Measurements from ENCODE around the gene SCRN1.

SCRN1 gene

DNA sequence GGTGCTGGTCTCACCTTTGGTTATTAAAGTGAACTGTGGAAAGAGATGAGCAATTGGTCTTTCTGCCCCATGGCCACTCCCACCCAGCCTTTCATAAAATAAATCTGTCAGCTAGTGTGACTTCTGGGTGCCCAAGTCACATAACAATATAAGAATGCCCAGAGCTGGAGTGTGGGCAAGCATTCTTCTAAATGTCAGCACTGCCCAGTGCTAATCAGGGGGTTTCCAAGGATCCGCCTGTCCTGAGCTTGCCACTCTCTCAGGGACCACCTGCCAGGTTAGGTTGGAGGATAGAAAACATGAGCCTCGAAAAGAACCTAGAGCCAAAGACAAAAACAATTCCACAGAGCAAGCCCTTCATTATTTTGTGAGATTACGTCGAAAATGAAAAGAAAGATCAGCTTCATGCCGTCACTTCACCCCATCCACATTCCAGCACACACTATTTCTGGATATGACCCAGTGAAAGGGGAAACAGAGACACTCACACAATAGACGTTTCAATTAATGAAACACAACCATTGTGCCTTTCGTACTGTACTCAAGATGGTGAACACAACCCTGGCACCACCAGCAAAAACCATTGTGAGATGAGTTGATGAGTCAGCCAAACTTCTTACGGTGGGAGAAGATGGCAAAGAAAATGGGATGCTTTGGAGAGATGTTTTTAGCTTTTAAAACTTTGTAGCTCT lies 30.8 kb downstream of the SCRN1 start:
- Histone ChIP-seq H3K4me3 (ENCODE audit: low read length) (no peak overlapping the region), H3K27me3 (ENCODE audit: control insufficient read depth, insufficient read depth, low read length) (no peaks in the 10 kb centered on the region), H3K4me1 (ENCODE audit: control insufficient read depth, insufficient read depth, low read length) (no peaks in the 10 kb centered on the region)

DNA sequence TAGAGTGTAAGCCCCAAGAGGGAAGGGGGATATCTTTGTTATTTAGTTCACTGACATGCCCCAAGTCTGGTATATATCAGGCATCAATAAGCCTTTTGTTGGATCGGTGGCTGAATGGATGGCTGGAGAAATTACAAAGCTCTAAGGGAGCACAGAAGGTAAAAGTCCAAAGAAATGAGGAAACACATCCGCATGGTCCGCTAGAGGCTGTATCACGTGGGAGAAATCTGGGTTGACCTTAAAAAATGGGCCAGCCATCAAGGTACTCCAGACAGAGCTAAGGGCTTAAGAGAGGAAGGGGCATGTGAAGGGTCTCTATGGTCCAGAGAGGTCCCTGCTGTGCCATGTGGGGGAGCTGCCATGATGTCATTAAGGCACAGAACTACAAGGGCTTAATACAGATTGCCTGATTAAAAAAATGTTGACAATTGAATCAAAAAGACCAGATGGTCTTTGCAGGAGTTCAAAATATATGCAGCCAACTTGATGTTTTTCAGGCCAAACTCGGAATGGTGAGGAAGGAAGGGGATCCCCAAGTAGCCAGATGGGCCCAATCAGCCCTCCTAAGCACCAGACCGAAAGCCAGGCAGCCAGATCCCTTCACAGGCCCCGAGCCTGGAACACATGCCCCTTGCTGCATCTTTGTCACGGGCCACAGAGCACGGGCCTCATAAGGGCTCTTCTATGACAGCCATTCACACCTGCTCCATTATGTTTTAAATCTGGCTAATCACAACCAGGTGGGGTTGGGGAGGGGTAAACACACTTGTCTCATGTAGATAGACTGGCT lies 31.9 kb downstream of the SCRN1 start:
- H3K9ac ChIP-seq (ENCODE audit: low read length): no peak overlapping the region
- H3K27me3 ChIP-seq (ENCODE audit: control insufficient read depth, insufficient read depth, low read length): no peaks in the 10 kb centered on the region
- H3K9me3 ChIP-seq (ENCODE audit: control insufficient read depth, low read length): no peaks in the 10 kb centered on the region
- no peaks in the 10 kb centered on the region for H3K36me3 ChIP-seq (ENCODE audit: control insufficient read depth, insufficient read depth, low read length)
- H3K4me3 ChIP-seq (ENCODE audit: low read length): no peak overlapping the region
- no peaks in the 10 kb centered on the region for H3K4me1 ChIP-seq (ENCODE audit: control insufficient read depth, insufficient read depth, low read length)

More for the DNA sequence above, 30.8 kb downstream of the SCRN1 start:
- Histone ChIP-seq H3K9me3 (ENCODE audit: control insufficient read depth, low read length) (no peaks in the 10 kb centered on the region), H3K9ac (ENCODE audit: low read length) (no peak overlapping the region), H3K36me3 (ENCODE audit: control insufficient read depth, insufficient read depth, low read length) (no peaks in the 10 kb centered on the region)

DNA sequence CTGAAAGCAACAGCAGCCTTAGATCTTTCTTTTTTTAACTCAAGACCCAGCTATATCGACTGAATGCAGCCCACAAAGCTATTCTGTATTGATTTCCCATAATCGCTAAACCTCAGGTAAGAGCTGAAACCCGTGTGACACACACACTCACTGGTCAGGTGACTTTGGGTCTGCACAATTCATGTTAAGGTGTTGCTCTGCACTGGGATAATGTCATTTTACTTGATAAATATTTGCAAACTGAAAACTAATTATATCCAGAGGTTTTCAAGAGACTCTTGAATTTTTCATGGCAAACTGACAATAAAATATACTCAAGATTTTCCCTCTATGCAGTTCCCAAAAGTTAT lies 33.1 kb downstream of the SCRN1 start:
- Histone ChIP-seq H3K4me3 (ENCODE audit: low read length) (no peak overlapping the region), H3K9me3 (ENCODE audit: control insufficient read depth, low read length) (no peaks in the 10 kb centered on the region), H3K9ac (ENCODE audit: low read length) (no peak overlapping the region), H3K27me3 (ENCODE audit: control insufficient read depth, insufficient read depth, low read length) (no peaks in the 10 kb centered on the region), H3K4me1 (ENCODE audit: control insufficient read depth, insufficient read depth, low read length) (no peaks in the 10 kb centered on the region), H3K36me3 (ENCODE audit: control insufficient read depth, insufficient read depth, low read length) (no peaks in the 10 kb centered on the region)

DNA sequence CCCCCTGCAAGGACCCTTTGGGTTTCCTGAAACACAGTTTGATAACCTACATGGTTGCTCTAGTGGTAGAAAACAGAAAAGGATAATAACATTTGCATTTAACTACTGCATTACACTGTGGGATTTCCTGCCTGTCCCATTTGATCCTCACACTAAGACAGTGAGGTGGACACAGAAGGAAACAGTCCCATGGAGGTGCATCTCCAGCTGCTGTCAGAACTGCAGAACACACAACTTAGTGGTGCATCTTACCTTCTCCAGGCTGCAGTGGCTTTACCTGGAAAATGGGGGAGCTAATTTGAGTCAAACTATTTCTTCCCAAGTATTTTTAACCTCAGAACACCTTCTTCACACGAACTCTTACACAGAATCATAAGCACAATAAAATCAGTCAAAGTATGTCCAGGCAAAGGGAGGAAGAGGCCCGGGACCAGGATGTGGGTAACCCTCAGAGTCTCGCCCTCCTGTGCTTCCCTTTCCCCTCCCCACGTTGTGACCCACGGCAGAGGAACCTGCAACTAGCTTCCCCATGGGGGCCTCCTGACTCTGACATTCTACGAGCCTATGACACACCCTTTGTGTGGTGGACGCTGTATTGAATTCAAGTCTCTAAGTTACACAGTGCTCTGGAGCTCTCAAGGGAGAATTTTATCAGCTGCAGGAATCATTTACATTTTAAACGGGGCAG lies 33.7 kb downstream of the SCRN1 start:
- no peaks in the 10 kb centered on the region for H3K9me3 ChIP-seq (ENCODE audit: control insufficient read depth, low read length)
- no peaks in the 10 kb centered on the region for H3K27me3 ChIP-seq (ENCODE audit: control insufficient read depth, insufficient read depth, low read length)
- no peaks in the 10 kb centered on the region for H3K4me1 ChIP-seq (ENCODE audit: control insufficient read depth, insufficient read depth, low read length)
- no peaks in the 10 kb centered on the region for H3K36me3 ChIP-seq (ENCODE audit: control insufficient read depth, insufficient read depth, low read length)
- H3K9ac ChIP-seq (ENCODE audit: low read length): no peak overlapping the region
- no peak overlapping the region for H3K4me3 ChIP-seq (ENCODE audit: low read length)

DNA sequence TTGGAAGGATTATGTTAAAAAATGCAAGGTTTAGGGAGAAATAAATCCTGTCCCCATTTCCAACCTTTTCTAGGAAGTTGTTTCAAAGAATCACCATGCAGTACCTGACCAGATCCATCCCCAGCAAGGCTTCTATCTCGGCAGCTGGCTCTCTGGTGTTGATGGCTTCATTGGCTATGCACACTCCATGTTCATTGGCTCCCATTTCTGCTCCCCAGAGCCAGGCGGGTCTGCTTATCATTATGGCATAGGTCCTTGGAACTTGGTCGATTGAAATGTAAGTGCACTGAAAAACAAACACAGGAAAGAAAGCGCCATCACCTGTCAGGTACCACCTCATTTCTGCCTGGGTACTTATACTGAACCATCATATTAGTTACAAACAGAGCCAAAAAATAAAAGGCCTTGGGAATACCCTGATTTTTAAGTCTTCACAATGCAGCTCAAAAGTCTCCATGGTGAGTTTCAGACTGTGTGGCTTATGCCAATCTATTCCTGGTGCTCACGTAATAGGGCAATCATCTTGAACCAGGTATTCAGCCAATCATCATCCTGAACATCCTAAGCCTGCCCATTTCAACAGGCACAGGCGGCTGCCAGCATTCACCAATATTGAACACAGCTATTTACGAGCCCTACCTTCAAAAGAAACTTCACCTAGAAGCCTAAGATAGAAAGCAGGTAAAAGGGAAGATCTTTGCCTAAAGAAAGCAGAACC lies 34.4 kb downstream of the SCRN1 start:
- no peak overlapping the region for H3K9ac ChIP-seq (ENCODE audit: low read length)
- H3K4me3 ChIP-seq (ENCODE audit: low read length): no peak overlapping the region
- no peaks in the 10 kb centered on the region for H3K9me3 ChIP-seq (ENCODE audit: control insufficient read depth, low read length)
- H3K36me3 ChIP-seq (ENCODE audit: control insufficient read depth, insufficient read depth, low read length): peaks cover 5% of the 10 kb centered on the region
- no peaks in the 10 kb centered on the region for H3K27me3 ChIP-seq (ENCODE audit: control insufficient read depth, insufficient read depth, low read length)
- no peaks in the 10 kb centered on the region for H3K4me1 ChIP-seq (ENCODE audit: control insufficient read depth, insufficient read depth, low read length)

DNA sequence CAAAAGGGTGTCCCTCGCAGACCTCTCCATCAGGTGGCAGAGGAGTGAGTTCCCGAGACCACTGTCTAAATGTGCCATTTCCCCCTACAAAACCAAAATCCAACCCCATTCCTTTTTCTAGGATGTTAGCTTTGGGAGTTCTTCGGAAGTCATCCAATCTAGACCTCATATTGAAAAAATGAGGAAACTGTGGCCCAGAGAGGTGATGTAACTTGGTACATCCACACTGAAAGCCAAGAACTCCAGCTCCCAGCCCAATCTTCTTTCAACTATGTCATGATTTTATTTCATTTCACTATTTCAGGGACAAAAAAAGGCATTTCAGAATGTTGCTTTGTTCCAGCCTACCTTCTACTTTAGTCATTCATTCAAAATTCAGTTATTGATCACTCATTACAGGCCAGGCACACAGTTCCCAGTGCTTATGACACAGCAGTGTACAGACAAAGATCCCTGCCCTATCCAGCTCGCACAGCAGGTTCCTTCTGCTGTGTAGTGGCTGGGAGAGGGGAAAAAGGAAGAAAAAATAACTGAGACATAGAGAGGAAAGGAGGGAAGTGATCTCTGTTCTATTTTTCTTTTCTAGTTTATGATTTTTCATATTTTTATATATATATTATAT lies 35.8 kb downstream of the SCRN1 start:
- H3K36me3 ChIP-seq (ENCODE audit: control insufficient read depth, insufficient read depth, low read length): peaks cover 5% of the 10 kb centered on the region
- no peaks in the 10 kb centered on the region for H3K9me3 ChIP-seq (ENCODE audit: control insufficient read depth, low read length)
- no peak overlapping the region for H3K9ac ChIP-seq (ENCODE audit: low read length)
- no peaks in the 10 kb centered on the region for H3K27me3 ChIP-seq (ENCODE audit: control insufficient read depth, insufficient read depth, low read length)
- H3K4me1 ChIP-seq (ENCODE audit: control insufficient read depth, insufficient read depth, low read length): no peaks in the 10 kb centered on the region
- H3K4me3 ChIP-seq (ENCODE audit: low read length): no peak overlapping the region

DNA sequence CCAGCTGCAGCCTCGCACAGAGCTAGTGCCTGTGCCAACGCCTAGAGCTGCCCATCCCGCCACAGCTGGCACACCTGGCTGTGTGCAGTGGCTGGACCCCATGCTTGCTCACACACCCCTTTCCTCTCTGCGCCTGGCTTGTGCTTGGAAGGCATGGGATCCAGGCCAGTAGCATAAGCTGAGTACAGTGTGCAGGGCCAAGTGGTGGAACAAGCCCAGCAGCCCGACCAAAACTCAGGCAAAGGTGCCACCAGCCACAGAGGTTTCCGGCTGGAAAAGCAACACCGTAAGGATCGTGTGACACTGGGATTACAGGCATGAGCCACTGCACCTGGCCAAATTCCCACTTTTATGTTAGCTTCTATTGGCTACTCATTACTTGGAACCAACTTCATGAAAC lies 38.4 kb downstream of the SCRN1 start:
- H3K9ac ChIP-seq (ENCODE audit: low read length): no peak overlapping the region
- H3K9me3 ChIP-seq (ENCODE audit: control insufficient read depth, low read length): no peaks in the 10 kb centered on the region
- no peaks in the 10 kb centered on the region for H3K27me3 ChIP-seq (ENCODE audit: control insufficient read depth, insufficient read depth, low read length)
- peaks cover 5% of the 10 kb centered on the region for H3K36me3 ChIP-seq (ENCODE audit: control insufficient read depth, insufficient read depth, low read length)
- H3K4me1 ChIP-seq (ENCODE audit: control insufficient read depth, insufficient read depth, low read length): no peaks in the 10 kb centered on the region
- no peak overlapping the region for H3K4me3 ChIP-seq (ENCODE audit: low read length)

DNA sequence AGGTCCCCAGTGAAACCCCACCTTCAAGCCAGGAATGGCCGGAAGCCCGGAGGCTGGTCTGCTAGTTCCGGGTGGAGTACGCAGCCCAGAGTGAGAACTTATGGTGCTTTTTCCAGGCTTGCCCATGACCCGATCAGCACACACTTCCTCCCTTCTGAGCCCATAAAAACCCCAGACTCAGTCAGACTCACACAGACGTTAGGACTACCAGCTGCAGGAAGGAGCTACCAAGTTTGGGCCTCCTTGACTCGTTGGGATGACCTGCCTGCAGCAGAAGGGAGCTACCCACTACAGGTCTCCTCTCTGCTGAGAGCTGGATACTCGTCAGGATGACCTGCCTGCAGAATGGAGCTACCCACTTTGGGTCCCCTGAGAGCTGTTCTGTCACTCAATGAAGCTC lies 39.1 kb downstream of the SCRN1 start:
- no peak overlapping the region for H3K9ac ChIP-seq (ENCODE audit: low read length)
- H3K36me3 ChIP-seq (ENCODE audit: control insufficient read depth, insufficient read depth, low read length): peaks cover 5% of the 10 kb centered on the region
- H3K4me3 ChIP-seq (ENCODE audit: low read length): no peak overlapping the region
- H3K27me3 ChIP-seq (ENCODE audit: control insufficient read depth, insufficient read depth, low read length): no peaks in the 10 kb centered on the region
- no peaks in the 10 kb centered on the region for H3K4me1 ChIP-seq (ENCODE audit: control insufficient read depth, insufficient read depth, low read length)
- no peaks in the 10 kb centered on the region for H3K9me3 ChIP-seq (ENCODE audit: control insufficient read depth, low read length)

DNA sequence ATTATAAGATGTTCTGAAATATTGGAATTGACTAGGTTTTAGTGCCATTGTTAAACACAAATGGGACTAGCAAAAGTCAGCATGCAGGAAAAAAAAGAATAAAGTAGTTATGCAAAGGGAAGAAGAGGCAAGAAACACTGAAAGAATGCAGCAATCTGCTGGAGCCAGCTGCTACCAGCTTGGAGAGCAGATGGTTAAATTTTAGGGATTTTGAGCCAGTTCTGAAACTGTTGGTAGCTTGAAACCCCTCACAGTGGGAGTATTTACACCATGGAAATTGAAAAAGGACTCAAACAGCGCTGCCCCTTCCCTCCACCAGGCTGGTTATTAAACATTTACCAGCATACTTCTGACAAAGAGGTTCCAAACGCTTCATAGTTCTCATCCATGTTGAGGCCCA lies 41.0 kb downstream of the SCRN1 start:
- H3K9ac ChIP-seq (ENCODE audit: low read length): no peak overlapping the region
- H3K4me1 ChIP-seq (ENCODE audit: control insufficient read depth, insufficient read depth, low read length): no peaks in the 10 kb centered on the region
- no peaks in the 10 kb centered on the region for H3K9me3 ChIP-seq (ENCODE audit: control insufficient read depth, low read length)
- H3K27me3 ChIP-seq (ENCODE audit: control insufficient read depth, insufficient read depth, low read length): no peaks in the 10 kb centered on the region
- H3K36me3 ChIP-seq (ENCODE audit: control insufficient read depth, insufficient read depth, low read length): peaks cover 5% of the 10 kb centered on the region
- no peak overlapping the region for H3K4me3 ChIP-seq (ENCODE audit: low read length)

DNA sequence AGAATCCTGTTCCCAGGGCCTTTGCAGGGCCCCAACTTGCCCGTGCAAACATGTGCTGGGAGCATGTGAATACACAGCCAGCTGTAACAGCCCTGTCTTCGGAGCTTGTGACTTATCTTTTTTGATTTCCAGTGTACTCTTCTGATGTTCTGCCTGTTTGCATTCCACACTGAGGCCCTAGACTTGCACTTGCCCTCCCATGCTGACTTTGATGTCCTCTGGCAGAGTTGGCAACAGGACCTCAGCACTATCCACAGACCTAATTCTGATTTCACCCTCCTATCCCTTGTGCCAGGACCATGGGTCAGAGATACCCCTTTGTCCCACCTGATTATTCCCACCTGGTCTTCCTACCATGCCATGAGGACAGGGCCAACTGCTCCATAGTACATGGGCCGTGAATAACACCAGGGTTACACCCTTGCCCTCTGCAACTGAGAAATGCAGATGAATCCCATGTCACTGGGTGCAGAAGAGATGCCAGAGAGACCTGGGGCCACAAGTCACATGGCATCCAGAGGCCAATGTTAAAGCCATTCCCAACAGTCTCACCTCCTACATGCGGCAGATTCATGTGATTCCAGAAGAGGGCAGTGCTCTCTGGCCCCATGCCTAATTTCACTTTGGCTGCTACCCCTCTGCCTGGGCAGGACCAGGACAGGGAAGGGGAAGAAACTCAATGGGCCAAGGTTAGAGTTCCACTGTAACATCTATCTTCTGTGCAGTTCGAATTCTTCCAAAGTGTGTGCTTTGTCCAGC lies 43.0 kb downstream of the SCRN1 start:
- no peak overlapping the region for H3K4me3 ChIP-seq (ENCODE audit: low read length)
- no peak overlapping the region for H3K9ac ChIP-seq (ENCODE audit: low read length)
- no peaks in the 10 kb centered on the region for H3K9me3 ChIP-seq (ENCODE audit: control insufficient read depth, low read length)
- no peaks in the 10 kb centered on the region for H3K4me1 ChIP-seq (ENCODE audit: control insufficient read depth, insufficient read depth, low read length)
- no peaks in the 10 kb centered on the region for H3K27me3 ChIP-seq (ENCODE audit: control insufficient read depth, insufficient read depth, low read length)
- H3K36me3 ChIP-seq (ENCODE audit: control insufficient read depth, insufficient read depth, low read length): peaks cover 5% of the 10 kb centered on the region

DNA sequence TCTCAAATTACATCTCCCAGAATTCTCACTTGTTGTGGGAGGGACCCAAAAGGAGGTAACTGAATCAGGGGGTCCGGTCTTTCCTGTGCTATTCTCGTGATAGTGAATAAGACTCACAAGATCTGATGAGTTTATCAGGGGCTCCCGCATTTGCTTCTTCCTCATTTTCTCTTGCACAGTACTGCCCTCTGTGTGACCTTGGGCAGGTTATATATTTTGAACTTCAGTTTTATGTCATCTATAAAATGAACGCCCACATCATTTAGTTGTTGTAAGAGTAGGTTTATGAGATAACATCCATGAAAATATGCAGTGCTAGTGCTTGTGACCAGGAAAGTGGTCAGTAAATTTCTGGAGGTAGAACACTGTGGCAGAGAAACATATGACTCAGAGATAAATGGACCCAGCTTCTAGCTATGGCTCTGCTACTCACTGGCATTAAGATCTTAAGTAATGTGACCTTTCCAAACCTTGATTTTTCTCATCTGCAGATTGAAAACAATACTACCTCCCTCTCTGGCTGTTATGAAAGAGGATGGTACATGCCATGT lies 44.3 kb downstream of the SCRN1 start:
- Histone ChIP-seq H3K36me3 (ENCODE audit: control insufficient read depth, insufficient read depth, low read length) (no peaks in the 10 kb centered on the region), H3K9ac (ENCODE audit: low read length) (no peak overlapping the region), H3K27me3 (ENCODE audit: control insufficient read depth, insufficient read depth, low read length) (no peaks in the 10 kb centered on the region), H3K4me1 (ENCODE audit: control insufficient read depth, insufficient read depth, low read length) (no peaks in the 10 kb centered on the region), H3K9me3 (ENCODE audit: control insufficient read depth, low read length) (no peaks in the 10 kb centered on the region), H3K4me3 (ENCODE audit: low read length) (no peak overlapping the region)

All from mucosa of stomach (tissue), 1 donor.